Endothelial cell of umbilical vein (primary cell): ENCODE data around the gene MT1G. TPM values are rescaled to one million over a fixed set of nuclear protein-coding genes. Genes with fewer than 3 reads are reported as not detected.
A peak's percentile ranks its signal among the peaks of the same experiment; 100 is the strongest.
"Not testable (repeated sequence)": the region's sequence is repeated elsewhere in the genome, so short reads cannot be mapped to it uniquely, and the experiment has no call there.

Experiments used
- BruUV-seq: library from RNA; stranded (reverse); fragments of 400-500 nt; replicated peaks from 2 replicates; lab custom pipeline; 2021; lab: Mats Ljungman, UMichigan
- CTCF ChIA-PET: fragments of 300-600, 350-600 bp; sonication (Branson Sonifier 250); formaldehyde crosslinking; loops from one replicate; lab custom pipeline; 2021; ENCODE audit warnings: antibody characterized with exemption, inconsistent platforms; lab: Charles Lee
- POLR2A ChIA-PET: fragments of 300-600, 350-600 bp; sonication (Branson Sonifier 250); formaldehyde crosslinking; loops from one replicate; lab custom pipeline; 2021; ENCODE audit warnings: antibody characterized with exemption, inconsistent platforms; lab: Charles Lee
- DNase-seq: peaks from one replicate; pipeline ENCODE4 v3.0.0-alpha.2; 2011; ENCODE audit warnings: low read depth, low spot score
- FAIRE-seq: peaks from 2 replicates; lab custom pipeline; 2011; peaks lifted over from hg19 to GRCh38; lab: Jason Lieb, UNC
- H2AFZ ChIP-seq: 2 replicates; pipeline ENCODE4 v1.6.0; 2012; ENCODE audit warnings: low read depth, low read length, control low read depth, inconsistent platforms
- H3K27ac ChIP-seq: 2 replicates; pipeline ENCODE4 v1.5.1; 2011; ENCODE audit warnings: low read depth, mild to moderate bottlenecking, control low read depth, low read length, moderate library complexity; ENCODE audit not compliant: insufficient read depth
- H3K27me3 ChIP-seq, 2 experiments: 2 replicates each; pipeline versions ENCODE4 v1.6.0 to v1.6.1; 2011; ENCODE audit warnings: low read length in 2 of 2, mixed read lengths in 1 of 2; ENCODE audit not compliant: control insufficient read depth in 2 of 2, insufficient read depth in 2 of 2
- H3K36me3 ChIP-seq, 2 experiments: 2 replicates in 1 of 2; 3 replicates in 1 of 2; pipeline ENCODE4 v1.5.1; 2011; ENCODE audit warnings: low read length in 2 of 2, mild to moderate bottlenecking in 1 of 2, moderate library complexity in 1 of 2; ENCODE audit not compliant: control insufficient read depth in 2 of 2, insufficient read depth in 2 of 2; ENCODE audit errors: extremely low read depth in 1 of 2
- H3K4me1 ChIP-seq: 3 replicates; pipeline ENCODE4 v1.5.1; 2011; ENCODE audit warnings: mild to moderate bottlenecking, low read length; ENCODE audit not compliant: control insufficient read depth, insufficient read depth; ENCODE audit errors: extremely low read depth
- H3K4me2 ChIP-seq: 2 replicates; pipeline ENCODE4 v1.6.1; 2011; ENCODE audit warnings: low read length, control low read depth, mixed read lengths; ENCODE audit not compliant: insufficient read depth
- H3K4me3 ChIP-seq, 3 experiments: fragments of 200-600 bp in 1 of 3; sonication (generic), shearing (Covaris generic) in 1 of 3; replicated peaks in 1 of 3; 2 replicates each; pipeline ENCODE4 v1.5.1; 2011 to 2016; ENCODE audit warnings: control low read depth in 3 of 3, low read length in 3 of 3, mild to moderate bottlenecking in 2 of 3, inconsistent platforms in 1 of 3, low read depth in 1 of 3, moderate library complexity in 1 of 3; ENCODE audit not compliant: insufficient read depth in 1 of 3
- H3K79me2 ChIP-seq: 2 replicates; pipeline ENCODE4 v1.6.0; 2012; ENCODE audit warnings: low read length, inconsistent platforms; ENCODE audit not compliant: control insufficient read depth, insufficient read depth
- H3K9ac ChIP-seq: replicated peaks from 2 replicates; pipeline ENCODE3; 2011; ENCODE audit warnings: low read length, control low read depth; ENCODE audit not compliant: insufficient read depth; ENCODE audit errors: extremely low read depth
- H3K9me1 ChIP-seq: replicated peaks from 3 replicates; pipeline ENCODE4 v1.6.0; 2011; ENCODE audit warnings: mild to moderate bottlenecking, low read length; ENCODE audit not compliant: control insufficient read depth, insufficient read depth; ENCODE audit errors: extremely low read depth
- H3K9me3 ChIP-seq: replicated peaks from 2 replicates; pipeline ENCODE4 v1.5.1; 2012; ENCODE audit warnings: low read length, inconsistent platforms; ENCODE audit not compliant: control insufficient read depth, insufficient read depth
- H4K20me1 ChIP-seq: replicated peaks from 2 replicates; pipeline ENCODE3; 2011; ENCODE audit warnings: mild to moderate bottlenecking, low read length; ENCODE audit not compliant: control insufficient read depth, insufficient read depth; ENCODE audit errors: extremely low read depth
- EZH2 ChIP-seq: IDR thresholded peaks from 2 replicates; pipeline ENCODE4 v1.6.1; 2012; ENCODE audit warnings: borderline replicate concordance, low read depth, mild to moderate bottlenecking, moderate library complexity, low read length, inconsistent platforms; ENCODE audit not compliant: severe bottlenecking
- FOS ChIP-seq: IDR thresholded peaks from 2 replicates; pipeline ENCODE4 v1.6.1; 2011; ENCODE audit warnings: mild to moderate bottlenecking, low read length, moderate library complexity, borderline replicate concordance; ENCODE audit not compliant: insufficient read depth
- GATA2 ChIP-seq: IDR thresholded peaks from 2 replicates; pipeline ENCODE4 v1.7.0; 2011; ENCODE audit warnings: low read depth, mild to moderate bottlenecking, moderate library complexity, mixed read lengths, low read length; ENCODE audit not compliant: insufficient read length, insufficient read depth
- JUN ChIP-seq: IDR thresholded peaks from 2 replicates; pipeline ENCODE4 v1.6.1; 2011; ENCODE audit warnings: borderline replicate concordance, low read depth; ENCODE audit not compliant: insufficient read length, insufficient read depth
- MYC ChIP-seq: IDR thresholded peaks from one replicate; pipeline ENCODE4 v1.6.1; 2011; ENCODE audit warnings: mild to moderate bottlenecking, low read depth, low read length
- POLR2A ChIP-seq: IDR thresholded peaks from 2 replicates; pipeline ENCODE4 v1.6.1; 2012; ENCODE audit warnings: low read depth, mild to moderate bottlenecking, control low read depth, low read length
- POLR2AphosphoS5 ChIP-seq: IDR thresholded peaks from 2 replicates; pipeline ENCODE4 v1.6.1; 2012; ENCODE audit warnings: low read depth, mild to moderate bottlenecking, control low read depth, low read length, moderate library complexity; ENCODE audit not compliant: insufficient read depth
- dilution Hi-C: fragments of 300-500 bp; cut with MboI; formaldehyde crosslinking; loops from one replicate; pipeline ENCODE4 v1.15.0; 2019; ENCODE audit warnings: low sequenced_read_pairs; ENCODE audit not compliant: extremely low pct_ligation_motif_present
- intact Hi-C: fragments of 100-400 bp; cut with micrococcal nuclease; formaldehyde crosslinking; loops from one replicate; pipeline ENCODE4 v1.10.0; 2022
- polyA plus RNA-seq, 4 experiments: library from polyadenylated mRNA; depleted of rRNA in 3 of 4; stranded (reverse) in 3 of 4; unstranded in 1 of 4; fragments of >200 nt; gene quantifications; 2 replicates each; pipeline versions ENCODE4 v1.2.1 to v1.2.3, GENCODE V29; 2011 to 2012; ENCODE audit warnings: missing spikeins in 1 of 4
- total RNA-seq: library from RNA; stranded (reverse); gene quantifications from 2 replicates; pipeline ENCODE4 v1.2.3, GENCODE V29; 2021
- TF ChIP-seq, protein P1 (sequence below), 2 donors: IDR thresholded peaks; 1 replicate in 1 of 2; 2 replicates in 1 of 2; pipeline ENCODE4 v1.5.1; 2011; ENCODE audit warnings: low read length in 2 of 2, mild to moderate bottlenecking in 2 of 2, moderate library complexity in 2 of 2, control low read depth in 1 of 2, inconsistent platforms in 1 of 2, low read depth in 1 of 2; ENCODE audit not compliant: insufficient read depth in 1 of 2; ENCODE audit errors: extremely low read depth in 1 of 2
- TF ChIP-seq, protein P2 (sequence below): IDR thresholded peaks from 2 replicates; pipeline ENCODE4 v1.6.1; 2011; ENCODE audit not compliant: insufficient read depth, insufficient read length

Gene MT1G
- total and polyA plus RNA-seq, 2 donors (not counting 3 experiments of a cell fraction or from before 2014, with no cell fraction given), result not detected

DNA sequence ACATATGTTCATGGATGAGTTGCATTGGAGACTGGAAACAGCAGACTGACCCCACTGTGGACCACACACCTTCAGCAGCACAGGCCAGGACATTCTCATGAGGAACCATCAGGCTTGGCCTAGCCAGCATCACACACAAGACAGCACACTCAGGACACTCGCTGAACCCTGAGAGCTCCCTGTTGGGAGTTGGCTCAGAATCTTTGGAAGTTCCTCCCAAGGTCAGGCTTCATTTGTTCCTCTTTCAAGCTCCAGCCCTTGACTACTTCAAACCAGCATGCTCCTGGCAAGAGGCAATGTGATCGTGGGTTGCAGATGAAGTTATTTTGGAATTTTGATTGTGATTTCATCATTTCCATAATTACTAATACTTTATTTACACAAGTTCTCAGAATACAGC lies 3.8 kb upstream of the MT1G start:
- H3K79me2 ChIP-seq, H3K9me1 ChIP-seq, H3K4me3 ChIP-seq, H4K20me1 ChIP-seq, DNase-seq, H3K9me3 ChIP-seq, BruUV-seq, H2AFZ ChIP-seq, H3K4me2 ChIP-seq, POLR2A ChIA-PET, H3K27ac ChIP-seq, H3K9ac ChIP-seq, H3K36me3 ChIP-seq, intact Hi-C loops, dilution Hi-C loops, H3K4me1 ChIP-seq: not testable (repeated sequence)
- H3K27me3 ChIP-seq, result peaks cover 70 to 79% of the 10 kb centered on the region in 2 experiments
- CTCF ChIA-PET, result interaction anchor here (2.4 kb wide), 1 partner anchor 20 kb away, joined by 6 read pairs; the partner anchor contains the start of gene MT1B
- peak; percentile 68 for FAIRE-seq

DNA sequence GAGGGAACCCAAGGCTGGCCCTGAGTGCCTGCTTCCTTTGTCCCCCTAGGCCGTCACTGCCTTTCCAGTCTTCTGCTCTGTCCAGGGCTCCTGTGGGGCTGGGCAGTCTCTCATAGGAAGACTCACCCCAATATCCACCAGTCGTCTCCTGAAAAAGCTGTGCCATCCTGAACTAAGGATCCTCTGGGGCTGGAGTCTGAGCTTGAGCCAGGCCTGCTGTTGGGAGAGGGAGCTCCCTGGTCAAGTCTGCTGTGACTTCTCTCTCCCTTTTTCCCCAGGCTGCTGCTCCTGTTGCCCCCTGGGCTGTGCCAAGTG lies 2.7 kb upstream of the MT1G start:
- no peaks in the 10 kb centered on the region for H3K9me3 ChIP-seq
- no peaks in the 10 kb centered on the region for H3K36me3 ChIP-seq
- dilution Hi-C loops, result no loop called here
- intact Hi-C loops, result no loop called here
- H2AFZ ChIP-seq, result no peak overlapping the region
- FAIRE-seq (no peak), DNase-seq (no peak)
- H3K4me3 ChIP-seq, result no peak overlapping the region
- no peak overlapping the region for H3K27ac ChIP-seq
- TF ChIP-seq FOS, result no peak
- TF ChIP-seq, protein P1, sequence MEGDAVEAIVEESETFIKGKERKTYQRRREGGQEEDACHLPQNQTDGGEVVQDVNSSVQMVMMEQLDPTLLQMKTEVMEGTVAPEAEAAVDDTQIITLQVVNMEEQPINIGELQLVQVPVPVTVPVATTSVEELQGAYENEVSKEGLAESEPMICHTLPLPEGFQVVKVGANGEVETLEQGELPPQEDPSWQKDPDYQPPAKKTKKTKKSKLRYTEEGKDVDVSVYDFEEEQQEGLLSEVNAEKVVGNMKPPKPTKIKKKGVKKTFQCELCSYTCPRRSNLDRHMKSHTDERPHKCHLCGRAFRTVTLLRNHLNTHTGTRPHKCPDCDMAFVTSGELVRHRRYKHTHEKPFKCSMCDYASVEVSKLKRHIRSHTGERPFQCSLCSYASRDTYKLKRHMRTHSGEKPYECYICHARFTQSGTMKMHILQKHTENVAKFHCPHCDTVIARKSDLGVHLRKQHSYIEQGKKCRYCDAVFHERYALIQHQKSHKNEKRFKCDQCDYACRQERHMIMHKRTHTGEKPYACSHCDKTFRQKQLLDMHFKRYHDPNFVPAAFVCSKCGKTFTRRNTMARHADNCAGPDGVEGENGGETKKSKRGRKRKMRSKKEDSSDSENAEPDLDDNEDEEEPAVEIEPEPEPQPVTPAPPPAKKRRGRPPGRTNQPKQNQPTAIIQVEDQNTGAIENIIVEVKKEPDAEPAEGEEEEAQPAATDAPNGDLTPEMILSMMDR (IDR thresholded peaks at IDR 0.05; ENCODE audit: extremely low read depth in 1 of 2, insufficient read depth in 1 of 2, low read depth in 1 of 2, low read length in 2 of 2), result no peak
- TF ChIP-seq MYC, result no peak
- TF ChIP-seq GATA2, result no peak
- TF ChIP-seq POLR2A, result no peak
- no peak for TF ChIP-seq JUN
- no peak for TF ChIP-seq EZH2
- TF ChIP-seq, protein P2, sequence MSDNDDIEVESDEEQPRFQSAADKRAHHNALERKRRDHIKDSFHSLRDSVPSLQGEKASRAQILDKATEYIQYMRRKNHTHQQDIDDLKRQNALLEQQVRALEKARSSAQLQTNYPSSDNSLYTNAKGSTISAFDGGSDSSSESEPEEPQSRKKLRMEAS, result no peak
- no peak for TF ChIP-seq POLR2AphosphoS5
- POLR2A ChIA-PET, result no interaction called here
- no peak overlapping the region for H3K9ac ChIP-seq
- H3K4me2 ChIP-seq, result no peak overlapping the region
- no peaks in the 10 kb centered on the region for H3K4me1 ChIP-seq
- H3K9me1 ChIP-seq, result no peaks in the 10 kb centered on the region
- no TSS peak for BruUV-seq
- no peaks in the 10 kb centered on the region for H3K79me2 ChIP-seq
- no peaks in the 10 kb centered on the region for H4K20me1 ChIP-seq
- CTCF ChIA-PET, result interaction anchor here (1.3 kb wide), 1 partner anchor 31 kb away, joined by 5 read pairs; no protein-coding TSS in a partner anchor
- peaks cover 70 to 85% of the 10 kb centered on the region in 2 experiments for H3K27me3 ChIP-seq
